ENCODE measurements around the gene CREM.

- no peak for TF ChIP-seq CTCF (IDR thresholded peaks at IDR 0.05; ENCODE audit: insufficient read depth, low read length)
- no peak for TF ChIP-seq REST (IDR thresholded peaks at IDR 0.05; ENCODE audit: insufficient replicate concordance, low read depth)
- no peak for TF ChIP-seq GABPA (IDR thresholded peaks at IDR 0.05; ENCODE audit: low read depth)
These were observed 78.1 kb downstream of the CREM start for GRCh38 chr10:35204650-35205319.
